ENCODE data around the gene ADAMTS9.

ADAMTS9 gene

GRCh38 chr3:64470436-64470835 lies 217.4 kb downstream of the ADAMTS9 start:
- DNase-seq (ENCODE audit: extremely low read depth, low read depth): no peak
- no peak for TF ChIP-seq CTCF (IDR thresholded peaks at IDR 0.05; ENCODE audit: low read depth, low read length)

DNA sequence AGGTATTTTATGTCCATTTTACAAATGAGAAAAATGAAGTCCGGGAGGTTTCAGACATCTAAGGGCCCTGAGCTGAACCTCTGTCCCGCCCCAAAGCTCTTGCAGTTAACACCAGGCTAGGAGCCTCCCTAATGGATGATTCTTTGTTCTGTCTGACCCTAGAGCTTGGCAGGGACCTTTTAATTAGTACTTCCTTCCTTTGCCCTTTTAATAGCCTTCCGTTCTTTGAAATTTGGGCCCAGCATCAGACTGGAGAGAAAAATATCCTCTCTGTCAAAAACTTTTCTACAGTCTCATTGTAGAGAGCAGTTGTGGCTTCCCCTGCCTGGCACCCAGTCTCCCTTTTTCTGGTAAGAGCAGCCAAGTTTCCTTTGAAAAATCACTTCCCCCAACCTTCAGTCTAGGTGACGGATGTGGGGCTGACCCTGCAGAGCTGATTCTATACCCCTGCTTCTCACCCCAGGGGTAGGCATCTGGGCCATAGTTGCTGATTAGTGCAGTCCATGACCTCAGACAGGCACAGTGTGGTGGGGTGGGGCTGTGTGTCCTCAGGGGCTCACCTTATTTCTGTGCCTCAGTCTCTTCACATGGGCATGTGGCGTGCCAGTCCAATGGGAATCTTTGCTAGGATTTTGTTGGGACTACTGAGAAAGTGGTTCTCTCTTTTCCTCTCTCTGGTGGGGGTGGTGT lies 220.4 kb downstream of the ADAMTS9 start:
- TF ChIP-seq CTCF (IDR thresholded peaks at IDR 0.05; ENCODE audit: low read depth, low read length): no peak

More for the DNA sequence above, 220.4 kb downstream of the ADAMTS9 start:
- no peak for DNase-seq (ENCODE audit: extremely low read depth, low read depth)

Measured in AG09319 (cell line).